ENCODE results near the gene KRT6A. TPM values are rescaled to one million over a fixed set of nuclear protein-coding genes. Genes with fewer than 3 reads are reported as not detected.

The KRT6A gene
- total and polyA plus RNA-seq, 7 donors = 0.13 to 1.4 (median 0.52) TPM; not detected in 1

DNA sequence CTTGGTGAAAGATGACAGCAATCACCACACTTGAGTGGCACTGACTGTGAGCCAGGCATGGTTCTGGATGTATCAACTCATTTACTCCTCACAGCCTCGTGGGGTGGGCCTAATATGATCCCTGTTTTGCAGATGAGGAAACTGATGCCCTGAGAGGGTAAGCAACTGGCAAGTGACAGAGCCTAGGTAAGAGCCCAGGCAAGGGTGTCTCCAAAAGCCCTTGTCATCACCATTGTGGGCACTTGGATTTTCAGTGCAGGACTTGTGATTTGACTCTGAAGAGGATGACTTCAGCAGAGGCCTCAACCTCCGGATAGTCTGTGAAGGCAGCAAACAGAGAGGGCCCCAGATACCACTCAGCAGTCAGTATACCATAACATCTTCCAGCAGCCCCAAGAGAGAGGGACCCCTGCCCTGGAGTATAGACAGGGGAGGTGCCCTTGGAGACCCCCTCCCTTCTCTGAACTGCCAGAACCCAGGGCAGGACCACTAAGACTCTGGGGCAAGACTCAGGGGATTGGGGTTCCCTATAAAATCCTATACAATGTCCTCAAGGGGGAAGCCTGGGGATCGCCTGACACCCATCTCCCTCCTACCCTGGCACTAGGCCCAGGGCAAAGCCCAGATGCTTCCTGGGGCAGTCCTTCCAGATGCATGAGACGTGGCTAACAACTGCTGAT is 34.2 kb upstream of the KRT6A start:
- DNase-seq = no peak
- no peak overlapping the region for H3K27ac ChIP-seq
- no peak for ATAC-seq
- WGBS, 3 donors = 48 to 74% (median 69%) methylated on average over 4 of the region's 4 CpGs
- TF ChIP-seq CTCF (IDR thresholded peaks at IDR 0.05) = no peak
- H3K9me3 ChIP-seq = no peaks in the 10 kb centered on the region
- H3K4me3 ChIP-seq = no peak overlapping the region
- no peaks in the 10 kb centered on the region for H3K36me3 ChIP-seq (ENCODE audit: insufficient read depth in 1 of 2, low read depth in 1 of 2)
- intact Hi-C loops (cut with DNase I) = no loop called here
- peaks cover 0 to 12% (median 2%) of the 10 kb centered on the region in 3 donors for H3K27me3 ChIP-seq (ENCODE audit: insufficient read depth in 3 of 3, low read length in 2 of 3)
- H3K4me1 ChIP-seq = no peaks in the 10 kb centered on the region

- ATAC-seq (no peak), DNase-seq (no peak)
- intact Hi-C loops (cut with DNase I) = no loop called here
- H3K27me3 ChIP-seq (ENCODE audit: insufficient read depth in 3 of 3, low read length in 2 of 3) = peaks cover 0 to 14% (median 2%) of the 10 kb centered on the region in 3 donors
- 76 to 85% (median 81%) methylated on average over 8 of the region's 8 CpGs for WGBS, 3 donors
- no peak overlapping the region for H3K27ac ChIP-seq
- H3K4me1 ChIP-seq = no peaks in the 10 kb centered on the region
- no peak overlapping the region for H3K4me3 ChIP-seq
- no peaks in the 10 kb centered on the region for H3K9me3 ChIP-seq
- TF ChIP-seq CTCF (IDR thresholded peaks at IDR 0.05) = no peak
- no peaks in the 10 kb centered on the region for H3K36me3 ChIP-seq (ENCODE audit: insufficient read depth in 1 of 2, low read depth in 1 of 2)
These were observed 33.5 kb upstream of the KRT6A start for GRCh38 chr12:52526511-52526951.

GRCh38 chr12:52525661-52526499 is 32.8 kb upstream of the KRT6A start:
- H3K27me3 ChIP-seq (ENCODE audit: insufficient read depth in 3 of 3, low read length in 2 of 3) = peaks cover 0 to 14% (median 2%) of the 10 kb centered on the region in 3 donors
- no peak for TF ChIP-seq CTCF (IDR thresholded peaks at IDR 0.05)
- no peaks in the 10 kb centered on the region for H3K4me1 ChIP-seq
- H3K36me3 ChIP-seq (ENCODE audit: insufficient read depth in 1 of 2, low read depth in 1 of 2) = no peaks in the 10 kb centered on the region
- intact Hi-C loops (cut with DNase I) = no loop called here
- ATAC-seq (no peak), DNase-seq (no peak)
- no peak overlapping the region for H3K4me3 ChIP-seq
- no peaks in the 10 kb centered on the region for H3K9me3 ChIP-seq
- H3K27ac ChIP-seq = no peak overlapping the region
- 83 to 89% (median 87%) methylated on average over 13 of the region's 13 CpGs for WGBS, 3 donors

DNA sequence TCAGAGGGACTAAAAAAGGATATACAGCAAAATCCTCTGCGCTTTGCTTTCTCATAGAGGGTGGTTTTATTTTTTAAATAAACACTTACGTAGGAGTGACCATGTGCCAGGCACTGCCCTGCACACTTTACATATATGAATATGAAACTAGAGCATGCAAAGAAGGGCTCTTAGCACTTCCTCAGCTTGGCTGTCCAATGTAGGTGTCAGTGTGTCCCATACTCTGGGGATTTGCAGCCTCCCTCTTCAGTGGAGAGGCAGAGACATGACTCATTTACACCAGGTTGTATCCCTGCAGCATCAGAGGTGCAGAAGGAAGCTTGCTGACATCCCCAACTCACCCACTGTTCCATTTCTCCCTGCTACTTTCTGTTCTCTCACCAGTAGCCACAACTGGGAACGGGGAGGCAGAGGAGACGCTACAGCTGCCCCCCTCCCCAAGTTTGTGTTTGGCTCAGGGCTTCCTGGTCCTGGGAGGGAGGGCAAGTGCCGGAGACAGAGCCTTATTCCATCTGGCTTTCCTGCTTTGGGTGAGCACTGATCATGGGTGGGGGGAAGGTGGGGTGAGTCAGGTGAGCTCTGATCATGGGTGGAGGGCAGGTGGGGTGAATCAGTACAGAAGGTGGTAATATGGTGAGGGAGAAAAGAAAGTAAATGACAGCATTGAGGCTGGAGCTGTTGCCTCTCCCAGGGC is 32.0 kb upstream of the KRT6A start:
- ATAC-seq = no peak
- no peak overlapping the region for H3K4me3 ChIP-seq
- intact Hi-C loops (cut with DNase I) = no loop called here
- 81 to 89% (median 88%) methylated on average over 5 of the region's 5 CpGs for WGBS, 3 donors
- no peak overlapping the region for H3K27ac ChIP-seq
- no peaks in the 10 kb centered on the region for H3K9me3 ChIP-seq
- no peaks in the 10 kb centered on the region for H3K36me3 ChIP-seq (ENCODE audit: insufficient read depth in 1 of 2, low read depth in 1 of 2)
- peaks cover 0 to 14% (median 2%) of the 10 kb centered on the region in 3 donors for H3K27me3 ChIP-seq (ENCODE audit: insufficient read depth in 3 of 3, low read length in 2 of 3)
- no peaks in the 10 kb centered on the region for H3K4me1 ChIP-seq
- no peak for DNase-seq
- no peak for TF ChIP-seq CTCF (IDR thresholded peaks at IDR 0.05)

All from psoas muscle (tissue), 8 donors.